Heart left ventricle (tissue), 13 donors: Measurements from ENCODE around the gene SELENOV.
A peak's percentile ranks its signal among the peaks of the same experiment; 100 is the strongest.

Experiments used
- CTCF ChIP-seq, 12 donors: fragments of 200-600 bp; sonication (generic) in 4 of 12; IDR thresholded peaks; one replicate each; pipeline versions ENCODE4 v1.5.0 to v1.8.0; 2018 to 2022; ENCODE audit warnings: antibody characterized with exemption in 12 of 12, mild to moderate bottlenecking in 5 of 12
- POLR2A ChIP-seq, 2 donors: fragments of 450-650 bp; IDR thresholded peaks; one replicate each; pipeline ENCODE4 v1.6.1; 2017; ENCODE audit warnings: antibody characterized with exemption in 2 of 2, mild to moderate bottlenecking in 2 of 2, moderate library complexity in 2 of 2
- donor health status: ischemic (EF 13 %, LVEDD 7.1; RV severe dilation, severe dysfunction).
- donor health status: DM: no; HTN: yes; CAD: no.
- donor health status: DM: no; HTN: no; CAD: no.
- donor health status: ischemic (EF 25% LVEDD 6.9; RV normal size, moderate dysfunction).
- donor health status: ischemic (EF 25% LVEDD 5.7; RV mildly dilated, moderate dysfunction).
- donor health status: ischemic (EF 35%, LVEDD 5.7; RV mildly dilated, moderate dysfunction).
- donor health status: nonischemic (EF 11% LVEDD 7.7; RV severe dilation, severe dysfunction).
- donor health status: DM: yes; HTN: yes; CAD: no.
- donor health status: PGD.
- donor health status: ischemic (EF 29% LVEDD 5.4; RV normal size, mild dysfunction).
- donor health status: nonischemic (EF 23%, LVEDD 6.1; RV moderate dilation, normal function).

GRCh38 chr19:39540333-39540673 lies 25.4 kb downstream of the SELENOV start:
- TF ChIP-seq POLR2A (IDR thresholded peaks at IDR 0.05) (no peak), CTCF (IDR thresholded peaks at IDR 0.05) (peak in 3 of 12 donors; percentile 12 to 23 (median 15))
